RKO (cell line): ENCODE results near the gene CAB39L.

Source experiments
- DNase-seq: peaks from one replicate; pipeline ENCODE4 v3.0.0-alpha.2; 2016; ENCODE audit warnings: low spot score

CAB39L gene

GRCh38 chr13:49400755-49401659 is 42.9 kb downstream of the CAB39L start:
- DNase-seq: no peak

GRCh38 chr13:49399801-49400472 is 43.9 kb downstream of the CAB39L start:
- no peak for DNase-seq

- no peak for DNase-seq
These were observed 47.9 kb downstream of the CAB39L start for GRCh38 chr13:49395878-49396380.

- no peak for DNase-seq
These were observed 48.4 kb downstream of the CAB39L start for GRCh38 chr13:49395451-49395865.

GRCh38 chr13:49388091-49388635 is 55.7 kb downstream of the CAB39L start:
- DNase-seq: no peak

GRCh38 chr13:49386664-49387063 is 57.2 kb downstream of the CAB39L start:
- DNase-seq: no peak

- no peak for DNase-seq
These were observed 67.7 kb downstream of the CAB39L start for GRCh38 chr13:49376121-49376520.

GRCh38 chr13:49374585-49375290 is 69.1 kb downstream of the CAB39L start:
- DNase-seq: peak; percentile 76

GRCh38 chr13:49373716-49374115 is 70.1 kb downstream of the CAB39L start:
- no peak for DNase-seq

- DNase-seq: no peak
These were observed 71.8 kb downstream of the CAB39L start for GRCh38 chr13:49371943-49372613.

GRCh38 chr13:49370371-49370770 is 73.5 kb downstream of the CAB39L start:
- DNase-seq: no peak

- no peak for DNase-seq
These were observed 74.0 kb downstream of the CAB39L start for GRCh38 chr13:49369866-49370265.

GRCh38 chr13:49368688-49369087 is 75.2 kb downstream of the CAB39L start:
- DNase-seq: no peak

- DNase-seq: no peak
These were observed 76.0 kb downstream of the CAB39L start for GRCh38 chr13:49367640-49368422.

GRCh38 chr13:49366841-49367240 is 77.0 kb downstream of the CAB39L start:
- DNase-seq: no peak

- DNase-seq: peak; percentile 16
These were observed 86.2 kb downstream of the CAB39L start for GRCh38 chr13:49357694-49358093.

GRCh38 chr13:49356223-49356622 is 87.6 kb downstream of the CAB39L start:
- peak; percentile 60 for DNase-seq

GRCh38 chr13:49354719-49355118 is 89.1 kb downstream of the CAB39L start:
- DNase-seq: no peak

- DNase-seq: no peak
These were observed 90.0 kb downstream of the CAB39L start for GRCh38 chr13:49353908-49354307.

- DNase-seq: no peak
These were observed 92.0 kb downstream of the CAB39L start for GRCh38 chr13:49351871-49352270.

GRCh38 chr13:49348751-49349150 is 95.1 kb downstream of the CAB39L start:
- DNase-seq: no peak
